Hippocampal formation (tissue), 2 donors: ENCODE measurements around the gene SEMA5B.

Experiments
- DNase-seq, 2 donors: peaks; one replicate each; lab custom pipeline; 2025; lab: John Stamatoyannopoulos, UW

Gene SEMA5B

DNA sequence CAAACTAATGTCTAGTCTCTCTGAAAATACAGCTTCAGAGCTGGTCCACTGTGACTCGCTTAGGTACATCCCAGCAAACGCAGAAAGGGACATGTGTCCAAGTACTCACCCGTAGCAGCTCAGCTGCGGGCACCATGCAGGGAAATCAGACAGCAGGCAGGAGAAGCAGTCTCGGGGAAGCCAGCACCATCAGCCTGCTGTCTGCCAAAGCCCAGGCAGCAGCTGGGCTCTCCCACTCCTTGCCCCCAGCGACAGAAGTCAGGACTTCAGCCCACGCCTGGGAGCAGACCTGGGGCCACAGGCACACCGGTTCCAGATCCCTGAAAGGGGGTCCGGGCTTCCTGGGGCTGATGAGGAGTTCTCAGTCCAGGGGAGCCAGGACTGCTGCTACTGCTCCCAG lies 34.9 kb downstream of the SEMA5B start:
- DNase-seq: no peak

DNA sequence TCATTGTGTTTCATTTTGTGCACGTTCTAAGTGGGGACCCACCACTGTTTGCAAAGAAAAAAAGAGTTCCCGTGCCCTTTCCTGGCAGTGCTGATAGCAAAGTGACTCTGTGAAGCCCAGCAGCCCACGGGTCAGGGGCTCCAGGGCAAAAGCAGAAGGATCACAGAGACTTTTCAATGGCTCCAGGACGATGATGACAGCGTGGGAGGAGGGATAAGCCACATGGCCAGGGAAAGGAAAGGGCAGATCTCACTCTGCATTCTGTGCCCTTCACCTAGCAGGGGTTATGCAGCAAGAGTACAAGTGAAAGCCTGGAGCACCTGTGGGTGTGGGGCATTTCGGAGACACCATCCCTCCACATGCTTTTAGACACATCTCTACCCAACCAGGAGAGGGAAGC lies 35.4 kb downstream of the SEMA5B start:
- no peak for DNase-seq

DNA sequence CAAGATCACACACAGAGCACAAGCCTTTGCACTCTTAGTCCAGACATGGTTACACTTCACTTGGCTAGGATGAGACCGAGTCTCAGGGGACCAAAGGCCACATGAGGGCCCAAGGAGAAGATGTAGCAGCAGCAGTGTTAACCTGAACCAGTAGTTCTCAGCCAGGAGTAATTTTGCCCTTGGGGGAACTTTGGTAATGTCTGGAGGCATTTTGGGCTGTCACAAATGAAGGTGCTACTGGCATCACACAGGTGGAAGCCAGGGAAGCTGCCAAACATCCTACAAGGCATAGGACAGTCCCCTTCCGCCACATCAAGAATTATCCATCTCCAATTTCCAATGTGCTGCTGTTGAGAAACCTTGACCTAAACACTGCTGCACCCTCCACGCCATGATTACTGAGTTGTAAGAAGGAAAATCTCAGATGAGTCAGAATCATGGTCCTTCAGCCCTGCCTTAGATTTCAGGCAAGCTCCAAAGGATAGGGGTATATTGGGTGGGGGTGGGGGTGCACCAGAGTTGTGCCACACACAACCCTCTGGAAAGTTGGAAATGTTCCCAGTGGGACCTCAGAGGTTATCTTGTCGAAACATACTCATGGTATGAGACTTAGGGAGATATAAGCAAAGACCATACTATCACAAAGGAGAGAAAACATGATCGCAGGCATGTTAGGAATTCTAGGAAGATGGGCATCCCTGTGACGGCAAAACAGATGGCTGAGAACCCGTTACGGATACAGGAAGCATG lies 36.2 kb downstream of the SEMA5B start:
- DNase-seq: no peak

DNA sequence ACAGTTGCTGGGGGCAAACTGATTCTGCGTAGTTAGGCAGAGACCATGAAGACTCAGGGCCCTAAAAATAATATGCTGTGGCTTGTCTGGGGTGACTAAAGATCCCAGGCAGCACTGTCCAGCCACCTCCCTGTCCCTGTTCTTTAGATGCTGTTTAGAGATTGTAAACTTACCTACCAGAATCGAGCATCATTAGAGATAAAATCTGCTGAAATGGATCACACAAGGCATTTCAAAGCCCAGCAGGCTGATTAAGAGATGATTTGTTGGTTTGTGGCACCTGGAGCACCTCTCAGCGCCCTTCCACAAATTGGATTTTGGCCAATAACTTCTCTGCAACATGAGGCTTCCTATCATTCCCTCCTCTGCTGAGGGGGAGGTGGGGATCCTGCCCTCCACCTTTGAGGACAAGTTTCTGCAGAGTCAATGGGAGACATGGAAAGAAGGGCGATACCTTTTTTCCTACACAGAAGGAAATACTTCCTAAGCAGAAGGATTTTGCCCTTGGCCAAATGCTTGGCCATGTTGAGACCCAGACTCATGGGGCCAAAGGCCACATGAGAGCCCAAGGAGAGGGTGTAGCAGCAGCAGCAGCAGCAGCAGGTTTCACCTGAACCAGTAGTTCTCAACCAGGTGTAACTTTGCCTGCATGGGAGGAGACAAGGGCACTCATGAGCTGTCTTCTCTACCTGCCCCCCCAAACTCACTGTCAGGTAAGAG lies 37.5 kb downstream of the SEMA5B start:
- DNase-seq: no peak

DNA sequence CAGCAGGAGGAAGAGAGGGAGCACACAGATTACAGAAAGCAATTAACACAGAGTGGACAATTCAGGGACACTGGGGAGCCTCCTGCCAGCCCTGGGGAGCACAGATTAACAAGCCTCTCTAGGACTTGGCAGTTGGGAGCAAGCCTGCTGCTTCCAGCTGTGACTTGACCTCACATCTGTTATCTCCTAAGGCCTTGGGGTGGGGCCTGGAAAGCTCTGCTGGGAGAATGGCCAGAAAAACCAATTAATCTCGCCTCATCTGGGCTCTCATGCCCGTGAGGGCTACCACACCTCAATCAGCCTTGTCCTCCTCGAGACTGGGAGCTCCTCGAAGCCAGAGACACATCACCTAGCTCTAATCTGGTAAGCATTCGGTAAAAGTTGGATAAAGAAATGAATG lies 39.1 kb downstream of the SEMA5B start:
- no peak for DNase-seq

DNA sequence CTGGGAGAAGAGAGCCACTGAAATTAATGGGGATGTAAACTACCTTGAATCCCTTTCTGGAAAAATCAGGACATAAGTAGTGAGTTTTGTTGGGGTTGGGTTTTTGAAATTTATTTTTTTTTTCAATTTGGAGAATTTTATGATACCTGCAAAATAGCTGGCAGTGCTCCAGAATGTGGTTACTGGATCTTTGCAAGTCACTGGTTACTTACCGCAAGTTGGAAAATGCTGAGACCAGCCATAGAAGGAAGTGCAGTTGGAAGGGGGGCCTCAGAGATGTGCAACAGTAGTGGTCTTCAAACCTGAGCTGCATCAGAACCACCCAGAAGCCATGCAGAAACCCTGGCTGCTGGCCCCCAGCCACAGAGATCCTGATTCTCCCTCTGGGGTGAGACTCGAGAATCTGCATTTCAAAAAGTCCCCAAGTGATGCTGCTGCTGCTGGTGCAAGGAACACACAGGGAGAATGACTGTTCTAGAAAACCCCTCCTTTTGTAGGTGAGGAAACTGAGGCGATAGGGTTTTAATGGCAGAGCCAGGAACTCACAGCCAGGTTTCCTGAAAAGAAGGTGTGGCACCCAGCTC lies 39.7 kb downstream of the SEMA5B start:
- DNase-seq: no peak

DNA sequence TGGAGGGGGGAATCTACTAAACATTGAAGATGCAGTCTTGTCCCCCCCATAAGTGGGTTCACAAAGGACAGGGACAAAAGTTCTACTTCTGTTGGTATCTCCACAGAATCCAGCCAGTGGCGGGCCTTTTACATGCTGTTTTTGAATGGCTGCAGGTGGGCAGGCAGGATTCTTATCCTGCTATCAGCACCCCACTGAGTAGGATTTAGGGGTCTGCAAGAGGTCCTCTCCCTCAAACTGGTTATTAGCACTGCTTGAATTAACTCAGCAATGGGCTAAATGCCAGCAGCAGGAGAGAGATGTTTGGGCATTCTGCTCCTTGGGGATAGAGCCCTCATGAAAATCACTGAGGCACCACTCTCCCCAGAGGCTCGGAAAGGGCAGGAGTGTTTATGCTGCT lies 40.3 kb downstream of the SEMA5B start:
- DNase-seq: no peak

DNA sequence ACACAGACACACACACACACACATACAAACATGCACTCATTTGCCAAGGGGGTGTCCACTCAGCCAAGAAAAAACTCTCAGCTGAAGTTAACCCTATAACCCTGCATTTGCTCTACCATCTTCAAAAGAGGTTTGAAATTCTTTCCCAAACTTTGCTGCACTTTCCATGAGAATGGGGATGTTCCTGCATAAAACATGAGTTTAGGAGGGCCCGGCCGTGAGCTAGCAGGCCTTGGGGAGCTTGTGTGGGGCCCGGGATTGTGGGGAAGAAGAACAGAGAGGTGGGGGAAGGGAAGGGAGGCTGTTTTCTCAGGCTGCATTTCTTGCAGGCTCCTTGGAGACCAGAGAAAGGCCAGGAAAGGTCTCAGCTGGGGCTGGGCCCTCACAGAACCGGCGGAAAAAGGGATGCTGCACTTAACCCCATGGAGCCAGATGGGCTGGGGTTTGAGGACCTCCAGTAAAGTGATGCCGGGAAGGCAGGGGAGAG lies 40.8 kb downstream of the SEMA5B start:
- DNase-seq: no peak

DNA sequence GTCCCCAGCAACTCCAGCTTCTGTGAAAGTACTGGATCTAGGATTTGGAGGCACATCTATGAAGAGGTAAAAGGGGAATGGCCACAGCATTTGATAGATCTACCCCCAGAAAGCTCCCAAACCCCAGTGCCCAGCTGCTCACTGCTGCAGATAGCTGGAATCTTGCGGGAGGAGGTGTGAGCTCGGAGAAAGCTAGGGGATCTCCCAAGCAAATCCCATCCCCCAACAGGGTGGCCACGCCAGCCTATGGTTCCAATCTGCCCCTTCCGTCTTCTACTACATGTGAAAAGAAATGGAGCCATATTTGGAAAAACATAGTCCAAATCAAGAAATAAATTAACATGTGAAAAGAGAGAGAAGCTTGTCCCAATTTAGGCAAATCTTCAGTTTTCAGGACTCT lies 42.0 kb downstream of the SEMA5B start:
- DNase-seq: no peak

DNA sequence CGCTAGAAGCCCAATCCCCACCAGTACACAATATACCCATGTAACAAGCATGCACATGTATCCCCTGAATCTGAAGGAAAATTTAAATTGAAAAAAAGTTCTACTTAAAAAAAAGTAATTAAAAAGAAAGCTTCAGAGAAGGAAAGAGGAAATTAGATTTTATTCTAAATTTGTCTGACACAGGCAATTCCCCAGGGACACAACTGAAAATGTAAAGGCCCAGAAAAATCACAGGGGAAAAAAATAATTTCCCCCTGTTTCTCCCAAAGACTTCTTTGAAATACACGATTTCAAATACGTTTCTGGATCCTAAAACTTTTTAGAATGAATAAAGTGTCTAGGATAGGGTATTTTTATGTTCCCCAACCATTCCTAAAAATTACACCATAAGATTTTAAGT lies 42.9 kb downstream of the SEMA5B start:
- no peak for DNase-seq

DNA sequence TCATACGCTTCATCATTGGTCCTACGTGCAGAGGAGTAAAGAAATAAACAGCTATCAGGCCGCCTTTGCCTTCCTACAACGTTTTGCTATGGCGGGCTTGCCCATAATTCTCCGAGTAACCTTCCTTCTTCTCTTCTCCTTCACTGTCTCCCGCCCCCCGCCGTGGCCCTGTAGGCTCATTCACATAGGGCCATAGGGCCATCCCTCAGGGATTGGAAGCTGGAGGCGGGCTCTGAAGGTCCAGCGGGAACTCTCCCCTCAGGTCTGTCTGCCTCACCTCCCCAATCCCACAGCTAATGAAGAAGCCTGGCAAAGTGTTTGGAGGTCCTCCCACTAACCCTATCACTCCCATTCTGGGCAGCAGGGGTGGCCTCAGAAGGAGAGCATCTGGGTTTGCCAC lies 43.6 kb downstream of the SEMA5B start:
- no peak for DNase-seq

DNA sequence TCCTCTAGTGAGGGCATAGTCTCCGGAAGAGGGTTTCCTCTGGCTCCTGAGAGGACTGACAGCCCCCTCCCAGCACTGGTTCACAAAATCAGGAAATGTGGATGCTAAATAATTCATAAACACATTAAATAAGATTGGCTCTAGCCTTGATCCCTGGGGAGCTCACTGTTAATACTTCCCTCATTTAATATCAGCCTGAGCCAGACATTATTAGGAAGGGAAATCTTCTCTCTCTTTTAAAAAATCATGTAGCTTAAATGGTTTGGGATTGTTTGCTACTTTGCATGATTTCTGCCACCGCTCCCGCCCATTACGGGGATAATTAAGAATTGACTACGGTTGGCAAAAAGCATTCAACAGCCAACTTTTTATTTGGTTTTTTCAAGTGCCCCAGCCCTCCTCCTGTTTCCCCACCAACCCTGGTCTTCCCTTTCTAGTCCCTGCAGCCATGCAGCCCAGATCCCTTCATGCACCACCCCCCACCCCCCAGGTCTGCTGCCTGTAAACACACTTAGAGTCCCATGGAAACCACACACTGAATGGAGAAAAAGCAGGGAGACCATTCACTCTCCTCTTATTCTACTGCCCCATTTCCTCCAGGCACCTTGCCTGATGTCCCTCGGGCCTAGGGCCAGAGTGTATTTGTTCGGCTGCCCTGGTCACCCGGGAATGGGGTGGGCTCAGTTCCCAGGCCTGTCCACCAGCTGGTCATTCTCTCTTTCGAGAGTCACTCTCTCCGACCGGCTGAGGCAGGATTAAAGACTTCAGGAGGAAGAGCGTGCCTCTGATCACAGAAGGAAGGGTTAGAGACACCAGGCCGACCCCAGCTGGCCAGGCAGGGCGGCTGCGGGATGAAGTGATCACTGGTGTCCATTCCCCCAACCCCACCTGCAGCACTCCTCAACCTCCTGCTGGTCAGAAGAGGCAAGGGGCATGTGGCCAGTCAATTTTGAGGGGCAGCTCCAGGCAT lies 45.1 kb downstream of the SEMA5B start:
- DNase-seq: peak; percentile 40 to 47

DNA sequence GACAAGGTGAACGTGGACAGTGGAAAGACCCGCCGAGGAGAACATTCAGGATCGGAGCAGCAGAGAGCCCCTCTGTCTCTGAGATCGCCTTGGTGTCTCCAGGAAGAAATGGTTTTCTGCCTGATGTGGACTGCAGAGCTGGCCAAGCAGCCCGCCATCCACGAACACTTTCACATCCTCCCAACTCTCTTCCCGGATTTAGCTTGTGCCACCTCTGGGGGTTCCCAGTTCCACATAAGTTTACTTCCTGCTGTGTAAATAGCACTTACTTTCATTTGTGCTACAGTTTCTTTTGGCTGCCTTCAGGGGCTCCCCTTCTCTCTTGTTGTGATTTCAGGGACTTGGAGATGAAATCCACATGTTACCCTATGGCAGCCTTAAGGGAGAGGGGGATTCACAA lies 48.4 kb downstream of the SEMA5B start:
- no peak for DNase-seq

DNA sequence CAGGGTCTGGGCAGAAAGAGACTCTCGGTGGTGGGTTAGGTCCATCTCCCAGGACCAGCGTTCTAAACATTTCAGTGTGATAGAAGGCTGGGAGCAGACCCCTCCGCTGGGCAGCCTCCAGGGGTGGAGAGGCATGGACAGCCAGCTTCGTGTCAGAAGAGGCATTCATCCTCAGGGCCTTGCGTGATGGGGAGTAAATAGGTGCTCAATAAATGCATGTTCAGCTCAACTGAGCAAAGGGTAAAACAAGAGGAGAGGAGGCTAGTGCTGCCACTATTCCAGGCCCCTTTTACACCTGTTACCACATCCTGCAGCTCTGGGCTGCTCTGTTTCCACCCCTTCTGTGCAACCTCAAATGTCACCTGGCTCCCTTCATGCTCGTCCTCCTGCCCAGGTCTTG lies 49.0 kb downstream of the SEMA5B start:
- DNase-seq: no peak

DNA sequence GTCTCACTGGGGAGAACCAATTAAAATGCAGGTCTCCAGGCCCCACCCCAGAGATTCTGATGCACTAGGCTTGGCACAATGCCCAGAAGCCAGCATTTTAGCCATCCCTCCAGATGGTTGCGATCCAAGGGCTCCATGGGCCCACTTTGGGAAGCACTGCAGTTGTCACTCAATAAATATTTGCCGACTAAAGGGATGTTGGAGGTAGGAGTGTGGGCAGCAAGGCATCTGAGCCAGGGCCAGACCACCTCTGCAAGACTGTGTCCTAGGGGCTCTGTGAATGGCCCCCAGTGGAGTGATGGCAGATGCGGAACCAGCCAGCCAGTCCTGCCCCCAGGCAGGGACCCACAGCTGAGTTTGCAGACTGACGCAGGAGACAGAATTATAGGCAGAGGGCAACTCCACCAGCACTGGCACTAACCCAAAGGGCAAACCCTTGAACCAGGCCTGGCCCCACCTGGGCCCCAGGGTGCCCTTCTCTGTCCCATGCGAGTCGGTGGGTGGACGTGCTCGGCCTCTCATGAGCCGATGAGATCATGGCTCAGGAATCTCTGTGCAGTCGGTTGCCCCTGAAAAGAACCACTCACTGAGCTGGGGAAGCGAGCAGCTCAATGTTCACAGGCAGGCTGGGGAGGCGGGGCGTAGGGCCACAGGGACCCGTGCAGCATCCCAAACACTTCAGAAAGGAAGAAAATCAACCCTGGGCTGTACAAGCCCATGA lies 49.7 kb downstream of the SEMA5B start:
- peak; percentile 19 to 36 for DNase-seq

DNA sequence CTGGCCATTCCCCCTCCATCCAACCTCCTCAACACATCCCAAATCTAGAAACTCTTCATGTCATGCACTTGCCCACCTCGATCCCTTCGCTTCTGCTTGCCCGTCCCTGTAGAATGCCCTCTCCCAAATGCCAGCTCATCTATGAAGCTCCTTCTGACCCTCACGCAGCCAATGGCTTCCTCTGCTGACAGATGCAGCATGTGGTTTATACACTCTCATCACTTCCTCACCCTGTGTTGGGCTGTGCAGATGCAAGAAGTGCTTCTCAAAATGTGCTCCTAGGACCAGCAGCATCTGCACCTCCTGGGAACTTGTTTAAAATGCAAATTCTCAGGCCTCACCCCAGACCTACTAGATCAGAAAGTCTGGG lies 51.7 kb downstream of the SEMA5B start:
- DNase-seq: no peak

DNA sequence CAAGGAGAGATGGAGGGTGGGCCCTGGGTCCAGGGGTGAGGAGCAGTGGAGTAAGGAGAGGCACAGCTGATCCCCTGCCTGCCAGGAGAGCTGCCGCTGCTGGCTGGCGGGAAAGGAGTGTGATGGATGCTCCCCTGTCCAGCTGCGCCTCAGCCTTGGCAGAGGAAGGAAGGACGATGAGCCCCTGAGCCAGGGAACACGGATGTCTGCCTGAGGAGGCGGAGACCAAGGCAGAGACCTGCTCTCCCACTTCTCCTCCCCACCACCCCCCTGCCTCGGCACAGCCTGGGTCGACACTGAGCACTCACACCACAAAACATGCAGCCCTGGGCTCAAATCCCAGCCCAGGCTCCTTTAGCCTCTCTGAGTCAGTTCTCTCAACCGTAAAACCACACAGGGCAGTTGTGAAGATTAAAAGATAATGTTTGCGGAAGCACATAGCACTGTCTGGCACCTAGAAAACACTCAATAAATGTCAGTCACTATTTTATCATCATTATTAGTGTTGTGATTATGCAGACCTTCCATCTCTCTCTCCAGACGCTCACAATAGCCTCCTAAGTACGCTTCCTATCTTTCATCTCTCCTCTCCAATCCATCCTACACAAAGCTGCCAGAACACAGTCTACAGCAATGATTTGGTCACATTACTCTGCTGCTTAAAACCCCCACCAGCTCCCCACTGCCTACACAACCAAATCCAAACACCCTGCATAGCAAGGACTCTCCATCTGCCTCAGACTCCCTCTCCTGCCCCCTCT lies 52.2 kb downstream of the SEMA5B start:
- no peak for DNase-seq

DNA sequence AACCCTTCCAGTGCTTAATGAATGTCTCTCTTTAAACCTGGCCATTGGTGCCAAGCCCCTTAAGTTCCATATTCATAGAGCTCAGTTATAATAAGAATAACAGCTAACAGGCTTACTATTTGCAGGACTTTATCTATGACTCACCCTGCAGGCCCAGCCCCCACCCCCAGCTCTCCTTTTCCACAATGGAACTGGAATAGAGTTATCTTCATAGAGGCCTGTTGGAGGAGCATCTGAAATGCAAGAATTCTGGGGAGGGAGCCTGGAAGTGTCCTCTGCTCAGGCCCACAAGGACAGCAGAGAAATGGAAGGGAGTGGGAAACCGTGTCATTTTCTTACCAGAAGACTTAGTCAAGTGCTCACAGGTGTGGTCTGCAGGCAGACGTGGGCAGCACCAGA lies 52.8 kb downstream of the SEMA5B start:
- no peak for DNase-seq

DNA sequence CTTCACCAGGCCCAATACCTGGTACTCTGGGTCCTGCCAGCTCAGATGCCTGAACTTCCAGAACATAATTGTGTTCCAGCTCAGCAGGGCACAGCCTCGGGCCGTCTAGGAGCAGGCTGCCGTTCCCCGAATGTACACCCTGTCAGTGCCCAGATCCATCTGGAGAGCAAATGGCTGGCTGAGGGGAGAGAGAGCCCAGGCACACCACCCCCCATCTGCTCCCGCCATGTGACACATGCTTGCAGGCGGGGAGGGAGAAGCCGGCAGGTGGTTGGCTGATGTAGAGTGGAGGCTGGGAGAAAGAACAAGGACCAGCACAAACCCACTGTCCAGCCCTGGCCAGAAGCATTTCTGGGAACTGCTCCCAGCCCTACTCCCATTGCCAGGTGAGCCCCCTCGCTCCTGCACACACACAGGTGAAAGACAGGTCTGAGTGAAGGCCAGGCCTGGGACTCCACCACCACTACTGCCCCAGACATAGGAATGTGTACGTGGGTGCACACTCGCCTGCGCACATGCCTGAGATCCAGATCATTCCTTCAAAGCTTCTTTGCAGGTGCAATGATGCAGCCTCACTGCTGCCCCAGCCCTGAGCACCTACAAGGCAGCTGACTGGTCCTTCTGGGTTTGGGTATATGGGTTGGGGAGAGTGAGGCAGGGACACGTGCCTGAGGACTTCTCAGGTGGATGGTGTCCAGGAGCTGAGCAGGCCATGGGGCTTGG lies 53.5 kb downstream of the SEMA5B start:
- DNase-seq: no peak

DNA sequence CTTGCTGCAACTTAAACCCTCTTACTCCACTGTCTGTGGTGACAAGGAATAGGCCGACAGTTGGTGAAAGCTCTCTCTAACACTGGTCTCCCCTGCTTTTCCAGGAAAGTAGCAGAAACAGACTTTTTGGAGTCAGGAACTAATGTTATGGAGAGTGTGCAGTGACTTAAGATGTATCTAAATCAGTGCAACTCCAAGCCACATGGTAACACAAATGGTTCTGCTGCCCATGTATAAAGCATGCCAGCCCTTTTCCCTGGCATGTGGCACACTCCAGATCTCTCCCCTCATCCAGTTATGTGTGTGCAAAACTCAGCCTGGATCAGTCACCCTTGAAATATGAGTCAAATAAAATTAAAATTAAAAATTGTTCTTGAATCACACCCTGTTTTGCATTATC lies 55.4 kb downstream of the SEMA5B start:
- no peak for DNase-seq
